WTC11 (cell line): Measurements from ENCODE around the gene RAB2B. TPM values are rescaled to one million over a fixed set of nuclear protein-coding genes. Genes with fewer than 3 reads are reported as not detected.

Experiments used
- ATAC-seq: fragments of 200-7000 bp; cut with Tn5 transposase; 2 replicates; pipeline ENCODE4 v1.10.0; 2021; ENCODE audit warnings: mild to moderate bottlenecking, moderate library complexity
- CTCF ChIA-PET: fragments of 300-600 bp; sonication (Branson Sonifier 250); formaldehyde crosslinking; loops from one replicate; lab custom pipeline; 2021; ENCODE audit warnings: antibody characterized with exemption; lab: Charles Lee
- POLR2A ChIA-PET: fragments of 350-600 bp; sonication (Branson Sonifier 250); formaldehyde crosslinking; loops from one replicate; lab custom pipeline; 2021; ENCODE audit warnings: antibody characterized with exemption; lab: Charles Lee
- DNase-seq: peaks from one replicate; pipeline ENCODE4 v3.0.0; 2021; ENCODE audit warnings: low spot score
- H3K27ac Mint-ChIP-seq: 2 replicates; pipeline ENCODE4 v1.8.0; 2021; ENCODE audit warnings: mixed read lengths
- H3K27me3 Mint-ChIP-seq: 2 replicates; pipeline ENCODE4 v1.8.0; 2021; ENCODE audit warnings: low read depth, mild to moderate bottlenecking, moderate library complexity, mixed read lengths
- H3K36me3 Mint-ChIP-seq: 2 replicates; pipeline ENCODE4 v1.8.0; 2021; ENCODE audit warnings: mixed read lengths
- H3K4me1 Mint-ChIP-seq: 2 replicates; pipeline ENCODE4 v1.8.0; 2022; ENCODE audit warnings: mixed read lengths
- H3K4me3 Mint-ChIP-seq: 2 replicates; pipeline ENCODE4 v1.8.0; 2021; ENCODE audit warnings: mild to moderate bottlenecking, moderate library complexity, mixed read lengths
- H3K9me3 Mint-ChIP-seq: 2 replicates; pipeline ENCODE4 v1.8.0; 2021; ENCODE audit warnings: mixed read lengths
- CREM ChIP-seq: sonication (generic); formaldehyde crosslinking; IDR thresholded peaks from 2 replicates; pipeline ENCODE4 v1.8.1; 2022; ENCODE audit warnings: mild to moderate bottlenecking, missing genetic modification reagents, moderate library complexity
- CTCF ChIP-seq: fragments of 200-600 bp; IDR thresholded peaks from 2 replicates; pipeline ENCODE4 v1.8.0; 2022; ENCODE audit warnings: antibody characterized with exemption
- E2F4 ChIP-seq: sonication (generic); formaldehyde crosslinking; IDR thresholded peaks from 2 replicates; pipeline ENCODE4 v1.8.1; 2022; ENCODE audit warnings: low read depth, mild to moderate bottlenecking, moderate library complexity, missing genetic modification reagents, borderline replicate concordance
- FOXK1 ChIP-seq: sonication (generic); formaldehyde crosslinking; IDR thresholded peaks from 2 replicates; pipeline ENCODE4 v1.8.0; 2022; ENCODE audit warnings: mild to moderate bottlenecking, moderate library complexity, missing genetic modification reagents
- GABPB1 ChIP-seq: sonication (generic); formaldehyde crosslinking; IDR thresholded peaks from 2 replicates; pipeline ENCODE4 v1.8.1; 2023; ENCODE audit warnings: mild to moderate bottlenecking, missing genetic modification reagents
- GTF2I ChIP-seq: fragments of 250-450 bp; sonication (Bioruptor Pico); conservative IDR thresholded peaks from 2 replicates; pipeline ENCODE4 v1.4.0; 2021; ENCODE audit warnings: mild to moderate bottlenecking
- NFYB ChIP-seq: sonication (generic); formaldehyde crosslinking; conservative IDR thresholded peaks from 2 replicates; pipeline ENCODE4 v1.8.0; 2022; ENCODE audit warnings: low read depth, missing genetic modification reagents
- SMAD3 ChIP-seq: sonication (generic); formaldehyde crosslinking; IDR thresholded peaks from 2 replicates; pipeline ENCODE4 v1.8.0; 2022; ENCODE audit warnings: missing genetic modification reagents, mild to moderate bottlenecking, borderline replicate concordance
- SOX15 ChIP-seq: fragments of 250-450 bp; sonication (Bioruptor Pico); IDR thresholded peaks from 2 replicates; pipeline ENCODE4 v1.9.0; 2021; ENCODE audit warnings: mild to moderate bottlenecking
- SP1 ChIP-seq: sonication (generic); formaldehyde crosslinking; conservative IDR thresholded peaks from 2 replicates; pipeline ENCODE4 v1.8.1; 2022; ENCODE audit warnings: missing genetic modification reagents
- TEAD1 ChIP-seq: sonication (generic); formaldehyde crosslinking; IDR thresholded peaks from 2 replicates; pipeline ENCODE4 v1.8.0; 2022; ENCODE audit warnings: mild to moderate bottlenecking, missing genetic modification reagents
- ZBTB43 ChIP-seq: sonication (generic); formaldehyde crosslinking; IDR thresholded peaks from 2 replicates; pipeline ENCODE4 v1.8.1; 2023; ENCODE audit warnings: mild to moderate bottlenecking, missing genetic modification reagents
- ZNF416 ChIP-seq: fragments of 250-450 bp; sonication (Bioruptor Pico); IDR thresholded peaks from 2 replicates; pipeline ENCODE4 v1.9.0; 2021; ENCODE audit warnings: mild to moderate bottlenecking, inconsistent platforms
- ZNF423 ChIP-seq: fragments of 250-450 bp; sonication (Bioruptor Pico); IDR thresholded peaks from 2 replicates; pipeline ENCODE4 v2.1.2; 2022; ENCODE audit warnings: mild to moderate bottlenecking, moderate library complexity
- total RNA-seq: library from RNA; stranded (reverse); gene quantifications from 3 replicates; pipeline ENCODE4 v1.2.3, GENCODE V29; 2021
- TF ChIP-seq, protein P1 (sequence below): fragments of 250-450 bp; sonication (Bioruptor Pico); IDR thresholded peaks from 2 replicates; pipeline ENCODE4 v1.8.0; 2021; ENCODE audit warnings: mild to moderate bottlenecking
- TF ChIP-seq, protein P2 (sequence below): sonication (generic); formaldehyde crosslinking; IDR thresholded peaks from 2 replicates; pipeline ENCODE4 v1.8.0; 2022; ENCODE audit warnings: mild to moderate bottlenecking, missing genetic modification reagents
- TF ChIP-seq, protein P3 (sequence below): sonication (generic); formaldehyde crosslinking; IDR thresholded peaks from 2 replicates; pipeline ENCODE4 v1.8.1; 2023; ENCODE audit warnings: mild to moderate bottlenecking, moderate library complexity, missing genetic modification reagents

Gene RAB2B
- total RNA-seq, 1 experiment from 2014 or later, result 29.6 TPM

- ChIA-PET POLR2A (no interaction called here), CTCF (no interaction called here)
- Mint-ChIP-seq H3K4me3 (no peak overlapping the region), H3K9me3 (no peaks in the 10 kb centered on the region), H3K27me3 (no peaks in the 10 kb centered on the region), H3K4me1 (no peaks in the 10 kb centered on the region), H3K27ac (no peak overlapping the region), H3K36me3 (peaks cover 43% of the 10 kb centered on the region)
- TF ChIP-seq SP1 (CRISPR knock-in tag) (no peak), SMAD3 (CRISPR knock-in tag) (no peak)
- ATAC-seq, result no peak
- no peak for DNase-seq
Observed at GRCh38 chr14:21467616-21468015, 9.1 kb downstream of the RAB2B start.

DNA sequence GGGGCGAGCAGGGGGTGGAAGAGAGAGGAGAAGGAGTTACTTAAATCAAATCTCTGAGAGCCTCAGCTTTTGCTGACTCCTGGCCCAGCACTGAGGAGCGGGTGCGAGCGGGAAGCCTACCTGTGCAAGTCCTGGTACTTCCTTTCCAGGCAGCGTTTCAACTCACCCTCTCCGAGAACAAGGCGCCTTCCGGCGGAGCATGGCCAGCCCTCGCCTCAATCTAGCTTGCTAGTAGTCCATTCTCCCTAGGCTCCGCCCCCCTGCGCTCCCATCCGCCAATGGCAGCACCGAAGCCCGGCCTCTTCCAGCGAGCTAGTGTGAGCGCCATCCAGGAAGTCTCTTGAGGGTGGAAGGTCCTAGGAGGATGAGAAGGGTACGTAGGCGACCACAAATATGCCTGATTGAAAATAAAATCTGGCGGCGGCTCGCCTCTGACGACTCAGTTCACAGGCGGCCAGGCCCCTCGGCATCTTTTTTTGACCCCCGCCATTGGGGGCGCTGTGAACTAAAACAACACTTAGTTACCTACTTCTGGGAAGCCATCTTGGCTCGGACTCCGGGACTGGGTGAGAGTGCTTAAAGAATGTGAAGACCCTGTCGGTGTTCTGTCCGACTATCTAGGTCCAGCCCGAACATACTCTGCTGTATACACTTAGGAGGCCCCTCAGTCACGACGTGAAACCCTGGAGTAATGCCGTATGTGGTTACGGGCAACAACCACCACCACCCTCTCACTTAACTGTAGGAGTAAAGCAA, 20.7 kb downstream of the RAB2B start, which contains the start of gene CHD8:
TSS of gene CHD8 (minus strand) at position 212 of the 756 bp plus-strand sequence. CDS start 24,480 bp downstream, outside the sequence.
- TF ChIP-seq SOX15 (CRISPR knock-in tag) (no peak), ZNF416 (CRISPR knock-in tag) (no peak), SP1 (CRISPR knock-in tag) (peak; percentile 97), ZNF423 (CRISPR knock-in tag) (no peak; the same call in 1 of the 2 replicates), TEAD1 (CRISPR knock-in tag) (no peak), E2F4 (no peak), FOXK1 (CRISPR knock-in tag) (peak; percentile 60; the same call in 1 of the 2 replicates), CTCF (peak; percentile 51; the same call in 1 of the 2 replicates), ZBTB43 (CRISPR knock-in tag) (no peak), NFYB (peak; percentile 79), GTF2I (CRISPR knock-in tag) (0 out of 2 replicates have a peak, but pooled peaks have one; percentile 5), GABPB1 (peak; percentile 64), CREM (0 out of 2 replicates have a peak, but pooled peaks have one; percentile 28)
- TF ChIP-seq, protein P1, sequence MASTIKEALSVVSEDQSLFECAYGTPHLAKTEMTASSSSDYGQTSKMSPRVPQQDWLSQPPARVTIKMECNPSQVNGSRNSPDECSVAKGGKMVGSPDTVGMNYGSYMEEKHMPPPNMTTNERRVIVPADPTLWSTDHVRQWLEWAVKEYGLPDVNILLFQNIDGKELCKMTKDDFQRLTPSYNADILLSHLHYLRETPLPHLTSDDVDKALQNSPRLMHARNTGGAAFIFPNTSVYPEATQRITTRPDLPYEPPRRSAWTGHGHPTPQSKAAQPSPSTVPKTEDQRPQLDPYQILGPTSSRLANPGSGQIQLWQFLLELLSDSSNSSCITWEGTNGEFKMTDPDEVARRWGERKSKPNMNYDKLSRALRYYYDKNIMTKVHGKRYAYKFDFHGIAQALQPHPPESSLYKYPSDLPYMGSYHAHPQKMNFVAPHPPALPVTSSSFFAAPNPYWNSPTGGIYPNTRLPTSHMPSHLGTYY (CRISPR knock-in tag), result 0 out of 2 replicates have a peak, but pooled peaks have one; percentile 31
- TF ChIP-seq, protein P2, sequence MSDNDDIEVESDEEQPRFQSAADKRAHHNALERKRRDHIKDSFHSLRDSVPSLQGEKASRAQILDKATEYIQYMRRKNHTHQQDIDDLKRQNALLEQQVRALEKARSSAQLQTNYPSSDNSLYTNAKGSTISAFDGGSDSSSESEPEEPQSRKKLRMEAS, result peak; percentile 68
- TF ChIP-seq, protein P3, sequence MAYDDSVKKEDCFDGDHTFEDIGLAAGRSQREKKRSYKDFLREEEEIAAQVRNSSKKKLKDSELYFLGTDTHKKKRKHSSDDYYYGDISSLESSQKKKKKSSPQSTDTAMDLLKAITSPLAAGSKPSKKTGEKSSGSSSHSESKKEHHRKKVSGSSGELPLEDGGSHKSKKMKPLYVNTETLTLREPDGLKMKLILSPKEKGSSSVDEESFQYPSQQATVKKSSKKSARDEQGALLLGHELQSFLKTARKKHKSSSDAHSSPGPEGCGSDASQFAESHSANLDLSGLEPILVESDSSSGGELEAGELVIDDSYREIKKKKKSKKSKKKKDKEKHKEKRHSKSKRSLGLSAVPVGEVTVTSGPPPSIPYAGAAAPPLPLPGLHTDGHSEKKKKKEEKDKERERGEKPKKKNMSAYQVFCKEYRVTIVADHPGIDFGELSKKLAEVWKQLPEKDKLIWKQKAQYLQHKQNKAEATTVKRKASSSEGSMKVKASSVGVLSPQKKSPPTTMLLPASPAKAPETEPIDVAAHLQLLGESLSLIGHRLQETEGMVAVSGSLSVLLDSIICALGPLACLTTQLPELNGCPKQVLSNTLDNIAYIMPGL (CRISPR knock-in tag), result 0 out of 2 replicates have a peak, but pooled peaks have one; percentile 40
- H3K4me1 Mint-ChIP-seq, result peaks cover 23% of the 10 kb centered on the region
- DNase-seq (peak; percentile 100), ATAC-seq (peak; percentile 99)
- ChIA-PET POLR2A (interaction anchor here (0.9 to 2.2 kb wide), 9 partner anchors 10 to 113 kb away, joined by 3 to 41 read pairs (median 8); partner anchors contain the start of genes METTL3, RAB2B, SALL2 and SUPT16H), CTCF (interaction anchor here (0.6 to 2.8 kb wide), 24 partner anchors 9 to 293 kb away, joined by 3 to 37 read pairs (median 4); partner anchors contain the start of genes METTL3, RAB2B, SALL2 and SUPT16H)
- H3K9me3 Mint-ChIP-seq, result no peaks in the 10 kb centered on the region
- peaks cover 21% of the 10 kb centered on the region for H3K36me3 Mint-ChIP-seq
- no peaks in the 10 kb centered on the region for H3K27me3 Mint-ChIP-seq
- peak within 1 kb of the TSS; percentile 100 for H3K27ac Mint-ChIP-seq
- peak within 1 kb of the TSS; percentile 94 for H3K4me3 Mint-ChIP-seq
